Stromal cell of bone marrow (primary cell): ENCODE measurements around the gene TIA1.
"Not testable (repeated sequence)": the region's sequence is repeated elsewhere in the genome, so short reads cannot be mapped to it uniquely, and the experiment has no call there.

ENCODE experiments used
- DNase-seq: peaks from one replicate; pipeline ENCODE4 v3.0.0-alpha.2; 2012; ENCODE audit warnings: low read depth

The TIA1 gene

GRCh38 chr2:70214953-70215549 is 33.4 kb downstream of the TIA1 start:
- peak; percentile 81 for DNase-seq

DNA sequence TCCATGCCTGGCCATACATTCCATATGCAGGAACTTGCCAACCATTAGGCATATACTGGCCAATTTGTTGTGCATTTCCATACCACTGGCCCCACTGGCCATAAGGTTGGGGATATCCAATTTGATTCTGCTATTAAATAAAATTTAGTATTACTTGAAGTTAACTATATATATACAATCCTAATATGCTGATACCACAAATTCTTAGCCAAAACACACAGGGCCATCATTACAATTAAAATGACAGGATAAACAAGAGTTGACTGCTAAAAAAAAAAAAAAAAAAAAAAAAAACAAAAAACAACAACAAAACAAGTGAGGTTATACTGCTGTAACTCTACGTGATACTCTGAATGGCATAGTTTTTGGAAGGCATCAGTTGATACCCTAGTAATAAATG is 34.1 kb downstream of the TIA1 start:
- DNase-seq: no peak

DNA sequence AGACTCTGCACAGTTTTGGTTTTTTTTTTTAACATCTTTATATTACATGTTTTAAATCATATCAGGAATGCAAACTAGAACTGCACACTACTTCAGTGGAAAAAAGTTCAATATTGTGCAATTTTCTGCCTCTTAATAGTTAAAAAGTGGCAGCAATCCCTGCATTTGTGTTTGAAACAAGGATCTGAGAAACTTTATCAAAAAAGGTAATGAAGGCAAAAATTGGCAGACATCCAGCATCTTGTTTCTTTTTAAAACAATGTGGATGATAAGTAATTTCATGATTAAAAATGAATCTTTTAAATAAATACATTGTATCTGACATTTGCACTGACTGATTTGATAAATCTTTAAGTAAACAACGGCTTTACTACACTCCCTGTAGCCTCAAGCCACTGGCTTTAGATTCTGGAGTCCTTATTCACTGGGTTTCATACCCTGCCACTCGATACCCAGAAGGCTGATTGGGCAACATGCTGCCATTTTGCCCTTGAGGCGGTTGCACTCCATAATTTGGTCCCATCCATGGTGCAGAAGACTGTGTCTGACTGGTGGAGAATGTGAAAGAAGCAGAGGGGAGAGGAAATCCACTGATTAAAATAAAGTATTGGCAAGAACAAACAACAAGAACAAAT is 36.0 kb downstream of the TIA1 start:
- no peak for DNase-seq

GRCh38 chr2:70211595-70211994 is 36.8 kb downstream of the TIA1 start:
- no peak for DNase-seq

- no peak for DNase-seq
Observed at GRCh38 chr2:70204452-70204851, 44.0 kb downstream of the TIA1 start.

DNA sequence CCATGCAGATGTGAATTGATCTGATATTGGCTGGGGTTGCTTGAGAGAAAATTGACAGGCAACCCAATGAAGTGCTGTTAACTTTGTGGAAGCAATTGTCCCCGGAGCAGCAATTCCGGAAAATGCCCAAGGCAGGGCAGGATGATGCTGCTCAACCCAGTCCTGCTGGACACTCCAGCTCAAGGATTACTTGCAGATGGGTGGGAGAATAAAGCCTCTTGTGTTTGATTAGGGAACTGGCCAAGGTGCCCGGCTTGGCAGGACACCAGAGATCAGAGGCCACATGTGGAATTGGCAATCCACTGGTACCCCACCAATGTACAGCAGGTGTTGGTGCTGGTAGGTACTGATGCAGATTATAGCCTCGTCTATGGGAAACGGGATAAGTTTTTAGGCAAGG is 45.3 kb downstream of the TIA1 start:
- DNase-seq: no peak

- DNase-seq: no peak
Observed at GRCh38 chr2:70202236-70202806, 46.1 kb downstream of the TIA1 start.

GRCh38 chr2:70201831-70202230 is 46.6 kb downstream of the TIA1 start:
- DNase-seq: no peak

- no peak for DNase-seq
Observed at GRCh38 chr2:70201225-70201768, 47.1 kb downstream of the TIA1 start.

DNA sequence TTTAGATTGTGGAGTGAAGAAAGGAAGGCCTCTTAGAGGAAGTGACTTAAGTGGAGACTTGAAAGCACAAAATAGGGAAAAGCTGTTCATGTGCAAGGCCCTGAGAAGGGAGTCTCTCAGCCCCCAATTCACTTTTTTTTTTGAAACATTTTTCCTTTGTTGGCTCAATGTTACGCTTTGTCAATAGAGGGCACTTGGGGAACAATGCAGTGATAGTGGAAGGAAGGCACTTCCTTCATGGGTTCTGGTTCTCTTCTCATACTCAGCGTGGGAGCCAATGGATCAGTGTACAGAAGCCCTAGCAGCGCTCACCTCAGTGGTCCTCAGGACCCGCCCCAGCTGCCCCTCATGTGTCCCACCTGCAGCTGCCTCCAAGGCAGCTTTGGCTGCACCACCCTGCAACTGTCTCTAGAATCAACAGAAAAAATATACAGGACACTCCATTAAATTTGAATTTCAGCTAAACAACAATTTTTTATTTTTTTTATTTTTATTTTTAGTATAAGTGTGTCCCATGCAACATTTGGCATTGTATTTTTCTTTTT is 49.0 kb downstream of the TIA1 start:
- DNase-seq: no peak

GRCh38 chr2:70192516-70192915 is 55.9 kb downstream of the TIA1 start:
- no peak for DNase-seq

DNA sequence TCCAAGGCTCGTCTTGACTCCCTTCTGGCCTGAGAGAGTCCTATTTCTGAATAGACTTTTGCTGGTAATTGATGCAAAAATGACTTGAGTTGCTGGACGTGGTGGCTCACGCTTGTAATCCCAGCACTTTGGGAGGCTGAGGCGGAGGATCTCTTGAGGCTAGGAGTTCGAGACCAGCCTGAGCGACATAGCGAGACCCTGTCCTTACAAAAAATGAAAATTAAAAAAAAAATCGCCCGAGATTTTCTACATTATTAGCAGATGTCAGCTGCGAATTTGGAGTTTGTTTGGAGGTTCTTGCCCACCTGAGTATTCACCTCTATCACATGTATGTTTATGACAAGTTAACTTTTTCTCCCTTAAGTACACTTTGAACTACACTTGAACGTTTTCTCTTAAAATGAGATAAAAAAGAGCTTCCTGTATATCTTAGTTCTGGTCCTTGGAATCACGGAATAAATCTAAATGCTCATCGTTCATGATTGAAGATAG is 57.1 kb downstream of the TIA1 start:
- DNase-seq: no peak

DNA sequence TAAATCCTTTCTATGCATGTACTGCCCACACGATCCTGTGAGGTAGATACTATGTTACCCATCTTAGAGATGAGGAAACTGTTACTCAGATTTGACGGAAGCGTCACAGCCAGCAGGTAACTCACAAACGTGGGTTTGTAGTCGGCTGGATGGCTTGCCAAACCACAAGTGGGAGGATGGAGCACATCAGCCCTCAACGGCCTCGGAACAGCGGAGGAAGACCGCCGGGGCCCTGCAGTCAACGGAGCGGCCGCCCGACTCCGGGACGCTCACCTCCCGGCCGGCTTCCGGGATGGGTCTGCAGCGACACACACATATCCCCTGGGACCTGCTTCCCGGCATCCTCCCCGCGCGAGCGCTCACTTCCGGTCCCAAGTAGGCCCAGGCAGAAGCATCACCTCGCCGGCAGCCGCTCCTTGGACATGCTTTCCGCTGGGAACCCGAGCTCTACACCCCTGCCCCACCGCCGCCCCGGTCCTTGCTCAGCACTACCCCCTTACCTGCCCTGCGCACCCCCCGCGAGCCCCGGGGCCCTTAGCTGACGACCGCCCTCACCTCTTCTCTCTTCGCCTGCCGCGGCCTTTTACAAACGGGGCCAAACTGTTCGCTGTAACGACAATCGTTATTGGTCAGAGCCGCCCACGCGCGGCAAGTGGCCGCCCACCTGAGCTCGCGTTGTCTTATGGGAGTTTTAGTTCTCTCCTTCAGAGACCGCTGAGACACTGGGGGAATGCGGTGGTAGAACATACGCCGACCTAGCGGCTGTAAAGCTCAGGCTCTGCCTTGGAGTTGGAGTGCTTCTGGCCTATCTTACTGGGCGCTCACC is 57.8 kb downstream of the TIA1 start, which contains the start of gene C2orf42:
Gene C2orf42 (minus strand): TSS at position 602 of the 826 bp plus-strand sequence. CDS start 9,034 bp downstream, outside the sequence.
- DNase-seq: peak; percentile 96

- DNase-seq: no peak
Observed at GRCh38 chr2:70188460-70188859, 60.0 kb downstream of the TIA1 start.

GRCh38 chr2:70187170-70187569 is 61.3 kb downstream of the TIA1 start:
- DNase-seq: not testable (repeated sequence)

- DNase-seq: no peak
Observed at GRCh38 chr2:70182689-70183088, 65.7 kb downstream of the TIA1 start.

DNA sequence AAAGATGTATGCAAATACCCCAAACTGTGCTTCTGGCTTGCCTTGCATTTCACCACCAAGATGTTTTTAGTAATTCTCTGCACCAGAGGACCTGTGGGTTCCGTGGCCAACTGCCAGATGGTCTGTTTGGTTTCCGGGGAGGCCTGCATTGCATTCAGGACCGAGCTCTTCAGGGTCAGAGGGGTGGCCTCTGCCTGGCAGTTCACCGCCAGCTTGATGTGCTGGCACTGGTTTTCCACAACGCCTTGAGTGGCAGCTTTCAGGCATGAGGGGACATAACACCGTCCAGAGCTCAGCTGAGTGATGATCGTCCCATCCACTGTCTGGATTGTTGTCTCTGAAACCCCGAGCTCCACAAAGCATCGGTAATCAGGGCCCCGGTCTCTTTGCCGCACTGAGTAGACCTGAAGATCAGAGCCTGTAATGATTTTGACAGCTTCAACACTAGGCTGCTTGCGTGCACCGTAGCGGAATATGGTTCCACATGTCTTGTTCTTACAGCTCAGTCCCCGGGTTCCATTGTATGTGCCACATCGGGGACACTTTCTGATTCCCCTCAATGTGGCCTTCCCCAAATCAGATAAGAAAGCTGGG is 67.0 kb downstream of the TIA1 start:
- no peak for DNase-seq

- DNase-seq: no peak
Observed at GRCh38 chr2:70173520-70173919, 74.9 kb downstream of the TIA1 start.

GRCh38 chr2:70169654-70170245 is 78.7 kb downstream of the TIA1 start:
- DNase-seq: not testable (repeated sequence)

DNA sequence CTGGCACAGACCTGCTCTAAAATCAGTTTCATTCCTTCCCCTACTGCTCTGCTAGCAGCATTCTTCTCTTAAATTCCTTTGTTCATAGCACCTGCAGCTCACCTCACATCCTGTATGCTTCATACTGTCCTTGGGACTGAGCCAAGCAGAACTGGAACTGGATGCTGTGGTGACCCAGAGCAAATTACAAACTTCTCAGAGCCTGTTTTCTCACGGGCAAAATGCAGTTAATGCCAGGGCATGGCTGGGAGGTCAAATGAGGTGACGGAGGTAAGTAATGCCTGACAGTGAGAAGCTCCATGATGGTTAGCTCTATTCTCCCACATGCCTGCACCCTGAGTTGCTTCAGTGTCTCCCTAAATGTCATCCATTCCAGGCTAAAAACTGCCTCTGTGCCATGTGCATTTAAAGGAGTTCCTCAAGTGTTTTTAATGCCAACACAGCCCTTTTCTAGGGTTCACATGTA is 87.3 kb downstream of the TIA1 start:
- DNase-seq: no peak

DNA sequence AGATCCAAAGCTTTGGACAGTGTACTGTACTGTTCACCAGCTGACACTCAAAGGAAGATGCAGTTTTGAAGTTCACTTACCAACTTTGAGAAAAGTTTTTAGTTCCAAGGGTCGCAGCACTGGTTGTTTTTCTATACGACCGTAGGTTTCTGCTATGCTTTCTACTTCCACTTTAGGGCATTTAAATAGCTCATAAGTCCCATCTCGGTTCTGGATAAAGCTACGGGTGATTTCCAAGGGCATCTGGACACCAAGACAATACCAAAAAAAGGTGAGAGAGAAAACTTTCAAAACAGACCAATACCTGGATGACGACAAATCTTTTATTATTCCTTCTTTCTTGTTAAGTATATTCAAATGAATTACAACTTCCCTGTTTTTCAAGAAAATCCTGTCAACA is 87.9 kb downstream of the TIA1 start:
- DNase-seq: no peak
